Measurements from ENCODE around the gene LAMA3. TPM values are rescaled to one million over a fixed set of nuclear protein-coding genes. Genes with fewer than 3 reads are reported as not detected.
"Not testable (repeated sequence)": the region's sequence is repeated elsewhere in the genome, so short reads cannot be mapped to it uniquely, and the experiment has no call there.

LAMA3 gene
- total and polyA plus RNA-seq, 4 donors = 0.26 to 3.9 (median 0.37) TPM

GRCh38 chr18:23712445-23712844 lies 23.2 kb downstream of the LAMA3 start (continued):
- TF ChIP-seq REST (IDR thresholded peaks at IDR 0.05) (no peak), FOXA2 (IDR thresholded peaks at IDR 0.05) (no peak), GABPA (IDR thresholded peaks at IDR 0.05 in 1 of 2, conservative IDR thresholded peaks at IDR 0.05 in 1 of 2) (no peak), EGR1 (IDR thresholded peaks at IDR 0.05; ENCODE audit: low read depth in 2 of 2) (no peak), MAX (IDR thresholded peaks at IDR 0.05) (no peak), SP1 (IDR thresholded peaks at IDR 0.05) (no peak)

- Histone ChIP-seq H3K4me3 (ENCODE audit: low read depth in 1 of 3, low read length in 3 of 3) (no peak overlapping the region), H3K9ac (ENCODE audit: low read depth in 1 of 2, low read length in 2 of 2) (no peak overlapping the region), H3K27me3 (ENCODE audit: control insufficient read depth in 4 of 4, insufficient read depth in 4 of 4, low read length in 3 of 4) (no peaks in the 10 kb centered on the region), H3K27ac (ENCODE audit: low read depth in 1 of 2, low read length in 2 of 2) (no peak overlapping the region), H3K9me3 (ENCODE audit: control insufficient read depth in 4 of 4, low read length in 3 of 4) (no peaks in the 10 kb centered on the region), H3K36me3 (ENCODE audit: control insufficient read depth in 4 of 4, insufficient read depth in 3 of 4, low read depth in 1 of 4, low read length in 3 of 4) (no peaks in the 10 kb centered on the region), H3K4me1 (ENCODE audit: control insufficient read depth in 4 of 4, insufficient read depth in 4 of 4, low read length in 3 of 4) (no peaks in the 10 kb centered on the region)
- WGBS = 93% methylated on average over 4 of the region's 4 CpGs
- TF ChIP-seq JUND (IDR thresholded peaks at IDR 0.05) (no peak), GABPA (IDR thresholded peaks at IDR 0.05 in 1 of 2, conservative IDR thresholded peaks at IDR 0.05 in 1 of 2) (no peak), MAX (IDR thresholded peaks at IDR 0.05) (no peak), HNF4G (IDR thresholded peaks at IDR 0.05) (no peak), TAF1 (conservative IDR thresholded peaks at IDR 0.05) (no peak), HNF4A (conservative IDR thresholded peaks at IDR 0.05) (no peak), EGR1 (IDR thresholded peaks at IDR 0.05; ENCODE audit: low read depth in 2 of 2) (no peak), CTCF (IDR thresholded peaks at IDR 0.05; ENCODE audit: low read depth, low read length, missing input control) (no peak), FOXA2 (IDR thresholded peaks at IDR 0.05) (no peak), ATF3 (IDR thresholded peaks at IDR 0.05) (no peak), FOXA1 (IDR thresholded peaks at IDR 0.05) (no peak), NR2F2 (IDR thresholded peaks at IDR 0.05) (no peak), REST (IDR thresholded peaks at IDR 0.05) (no peak)
- DNase-seq (ENCODE audit: low spot score) = no peak
Observed at GRCh38 chr18:23714576-23714975, 25.3 kb downstream of the LAMA3 start.

GRCh38 chr18:23716079-23716478 lies 26.8 kb downstream of the LAMA3 start:
- H3K4me1 ChIP-seq (ENCODE audit: control insufficient read depth in 4 of 4, insufficient read depth in 4 of 4, low read length in 3 of 4); H3K27me3 ChIP-seq (ENCODE audit: control insufficient read depth in 4 of 4, insufficient read depth in 4 of 4, low read length in 3 of 4); H3K27ac ChIP-seq (ENCODE audit: low read depth in 1 of 2, low read length in 2 of 2); H3K36me3 ChIP-seq (ENCODE audit: control insufficient read depth in 4 of 4, insufficient read depth in 3 of 4, low read depth in 1 of 4, low read length in 3 of 4); H3K9ac ChIP-seq (ENCODE audit: low read depth in 1 of 2, low read length in 2 of 2); DNase-seq (ENCODE audit: low spot score); H3K9me3 ChIP-seq (ENCODE audit: control insufficient read depth in 4 of 4, low read length in 3 of 4); H3K4me3 ChIP-seq (ENCODE audit: low read depth in 1 of 3, low read length in 3 of 3): not testable (repeated sequence)
- WGBS = 72% methylated on average over 8 of the region's 8 CpGs
